Left lung (tissue), 10 donors: ENCODE results near the gene TMEM63B. TPM values are rescaled to one million over a fixed set of nuclear protein-coding genes. Genes with fewer than 3 reads are reported as not detected.

Source experiments
- ATAC-seq: fragments of 200-7000 bp; cut with Tn5 transposase; one replicate; pipeline ENCODE4 v1.9.1; 2020; ENCODE audit warnings: moderate library complexity
- DNase-seq, 4 donors: peaks; one replicate each; pipeline ENCODE4 v3.0.0-alpha.2; 2013 to 2020
- H3K27ac ChIP-seq, 2 donors: fragments of 200-600 bp; sonication (generic) in 1 of 2; one replicate each; pipeline versions ENCODE4 v1.5.0 to v1.8.0; 2020 to 2021
- H3K27me3 ChIP-seq, 2 donors: fragments of 200-600 bp; sonication (generic) in 1 of 2; one replicate each; pipeline versions ENCODE4 v1.5.0 to v1.8.0; 2020 to 2021
- H3K36me3 ChIP-seq, 2 donors: fragments of 200-600 bp; sonication (generic) in 1 of 2; one replicate each; pipeline versions ENCODE4 v1.5.0 to v1.8.0; 2020 to 2021
- H3K4me1 ChIP-seq, 2 donors: fragments of 200-600 bp; one replicate each; pipeline ENCODE4 v1.8.0; 2021
- H3K4me3 ChIP-seq, 2 donors: fragments of 200-600 bp; sonication (generic) in 1 of 2; one replicate each; pipeline versions ENCODE4 v1.5.0 to v1.8.0; 2020 to 2021; ENCODE audit warnings: mild to moderate bottlenecking in 1 of 2
- H3K9me3 ChIP-seq, 2 donors: fragments of 200-600 bp; sonication (generic) in 1 of 2; one replicate each; pipeline versions ENCODE4 v1.5.0 to v1.8.0; 2020 to 2021
- intact Hi-C, 2 donors: fragments of 100-400 bp; cut with DNase I; formaldehyde crosslinking; loops; one replicate each; pipeline versions ENCODE4 v1.11.2 to v1.14.2; 2022
- polyA plus RNA-seq, 6 donors: library from polyadenylated mRNA; unstranded; fragments of 120-200 nt; gene quantifications; one replicate each; pipeline ENCODE4 v1.2.1, GENCODE V29; 2013; ENCODE audit not compliant: insufficient read length in 6 of 6
- total RNA-seq, 2 donors: library from RNA; stranded (reverse); fragmentation: NEBNext Ultra II Directional; extraction: Animal tissue kit (Norgen Biotek cat#: 25700); gene quantifications; one replicate each; pipeline ENCODE4 v1.2.1, GENCODE V29; 2021
- TF ChIP-seq, protein P1 (sequence below), 2 donors: fragments of 200-600 bp; sonication (generic) in 1 of 2; IDR thresholded peaks; one replicate each; pipeline versions ENCODE4 v1.5.0 to v1.8.0; 2021; ENCODE audit warnings: antibody characterized with exemption in 2 of 2
- donor health status: DM: no; HTN: yes; CAD: no.
- donor health status: DM: no; HTN: no; CAD: no.

Gene TMEM63B
- total and polyA plus RNA-seq, 8 donors, result 29.8 to 186 (median 33.8) TPM

DNA sequence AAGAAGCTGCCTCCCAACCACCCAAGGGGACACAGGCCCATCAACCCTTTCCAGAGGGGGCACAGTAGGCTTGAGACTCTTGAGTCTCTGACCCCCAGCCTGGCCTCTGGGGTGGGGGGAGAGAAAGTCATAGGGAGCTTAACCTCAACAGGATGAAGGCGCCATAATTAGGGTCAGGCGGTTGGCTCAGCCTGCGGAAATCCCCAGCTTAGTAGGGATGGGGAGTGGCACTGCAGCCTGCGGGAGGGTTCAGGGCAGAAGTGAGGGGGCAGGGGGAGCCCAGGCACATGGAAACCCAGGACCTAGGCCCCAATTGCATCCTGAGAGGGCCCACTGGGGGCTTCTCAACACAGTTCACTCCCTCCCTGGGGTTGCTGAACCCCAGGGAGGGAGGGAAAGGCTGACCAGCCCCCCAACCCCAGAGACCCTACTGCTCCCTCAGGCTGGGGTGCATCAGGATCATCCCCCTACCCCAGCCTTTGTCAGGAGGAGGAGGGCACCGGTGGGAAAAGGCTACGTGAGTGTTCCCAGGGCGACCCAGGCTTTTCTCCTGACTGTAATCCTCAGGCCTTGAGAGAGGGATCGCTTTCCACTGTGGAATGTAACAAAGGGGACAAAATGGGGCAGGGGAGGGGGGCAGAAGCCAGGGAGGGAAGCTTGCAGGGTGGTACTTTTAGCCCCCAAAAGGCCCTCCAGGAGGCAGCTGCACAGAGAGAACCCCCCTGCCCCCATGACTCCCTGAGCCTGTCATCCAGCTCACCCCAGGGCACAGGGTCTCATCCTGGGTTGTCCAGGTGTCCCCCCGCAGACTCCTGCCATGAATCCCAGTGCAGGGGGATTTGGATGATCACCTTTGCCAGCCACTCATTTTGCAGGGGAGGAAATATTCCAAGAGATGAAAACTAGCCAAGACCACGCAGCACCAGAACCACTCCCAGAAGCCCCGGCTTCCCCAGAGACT, 46.5 kb upstream of the TMEM63B start:
- Histone ChIP-seq H3K4me3 (no peak overlapping the region), H3K27ac (no peak overlapping the region), H3K4me1 (peaks cover 0 to 11% of the 10 kb centered on the region in 2 donors), H3K27me3 (peaks cover 0 to 31% of the 10 kb centered on the region in 2 donors), H3K9me3 (no peaks in the 10 kb centered on the region), H3K36me3 (no peaks in the 10 kb centered on the region)
- intact Hi-C loops, result no loop called here
- TF ChIP-seq, protein P1, sequence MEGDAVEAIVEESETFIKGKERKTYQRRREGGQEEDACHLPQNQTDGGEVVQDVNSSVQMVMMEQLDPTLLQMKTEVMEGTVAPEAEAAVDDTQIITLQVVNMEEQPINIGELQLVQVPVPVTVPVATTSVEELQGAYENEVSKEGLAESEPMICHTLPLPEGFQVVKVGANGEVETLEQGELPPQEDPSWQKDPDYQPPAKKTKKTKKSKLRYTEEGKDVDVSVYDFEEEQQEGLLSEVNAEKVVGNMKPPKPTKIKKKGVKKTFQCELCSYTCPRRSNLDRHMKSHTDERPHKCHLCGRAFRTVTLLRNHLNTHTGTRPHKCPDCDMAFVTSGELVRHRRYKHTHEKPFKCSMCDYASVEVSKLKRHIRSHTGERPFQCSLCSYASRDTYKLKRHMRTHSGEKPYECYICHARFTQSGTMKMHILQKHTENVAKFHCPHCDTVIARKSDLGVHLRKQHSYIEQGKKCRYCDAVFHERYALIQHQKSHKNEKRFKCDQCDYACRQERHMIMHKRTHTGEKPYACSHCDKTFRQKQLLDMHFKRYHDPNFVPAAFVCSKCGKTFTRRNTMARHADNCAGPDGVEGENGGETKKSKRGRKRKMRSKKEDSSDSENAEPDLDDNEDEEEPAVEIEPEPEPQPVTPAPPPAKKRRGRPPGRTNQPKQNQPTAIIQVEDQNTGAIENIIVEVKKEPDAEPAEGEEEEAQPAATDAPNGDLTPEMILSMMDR (IDR thresholded peaks at IDR 0.05), result no peak
- no peak for DNase-seq
- no peak for ATAC-seq

DNA sequence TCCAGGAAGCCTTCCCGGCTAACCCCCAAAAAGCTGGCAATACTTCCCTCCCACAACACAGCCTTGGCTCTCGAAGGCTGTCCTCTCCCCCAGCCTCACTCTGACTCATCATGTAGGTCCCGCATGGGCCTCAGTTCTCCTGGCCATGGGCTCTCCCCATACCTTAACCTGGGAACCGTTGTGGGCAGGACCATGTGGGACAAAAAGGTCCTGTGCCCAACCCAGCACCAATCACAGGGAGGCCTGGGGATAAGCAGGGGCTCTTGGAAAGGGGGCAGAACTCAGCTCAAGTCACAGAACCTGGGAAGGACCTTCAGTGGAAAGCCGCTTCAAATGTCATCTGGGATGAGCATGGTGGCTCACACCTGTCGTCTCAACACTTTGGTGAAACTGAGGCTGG, 45.6 kb upstream of the TMEM63B start:
- no peak overlapping the region for H3K27ac ChIP-seq
- no peaks in the 10 kb centered on the region for H3K9me3 ChIP-seq
- intact Hi-C loops, result no loop called here
- no peak for ATAC-seq
- H3K36me3 ChIP-seq, result no peaks in the 10 kb centered on the region
- TF ChIP-seq, protein P1 (IDR thresholded peaks at IDR 0.05), result no peak
- DNase-seq, result no peak
- peaks cover 0 to 22% of the 10 kb centered on the region in 2 donors for H3K27me3 ChIP-seq
- H3K4me3 ChIP-seq, result no peak overlapping the region
- peaks cover 0 to 3% of the 10 kb centered on the region in 2 donors for H3K4me1 ChIP-seq

DNA sequence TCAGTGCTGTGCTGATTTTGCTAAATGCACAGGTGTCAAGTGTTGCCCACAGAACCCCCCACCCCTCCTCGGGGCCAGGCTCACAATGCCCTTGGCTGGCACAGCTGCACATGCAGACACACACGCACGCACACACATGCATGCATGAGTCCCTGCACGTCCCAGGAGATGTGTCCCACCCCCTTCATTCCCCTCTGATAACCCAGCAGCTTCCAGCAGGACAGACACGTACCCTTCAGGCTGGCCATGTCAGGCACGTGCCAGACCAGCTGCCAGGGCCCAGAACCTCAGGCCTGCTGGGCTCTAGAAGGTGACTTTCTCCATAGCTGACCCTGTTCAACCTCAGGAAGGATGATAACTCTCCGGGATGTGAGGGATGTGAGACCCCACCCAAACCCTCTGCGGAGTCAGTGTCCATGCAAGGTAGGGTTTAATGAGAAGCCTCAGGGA, 44.5 kb upstream of the TMEM63B start:
- no peaks in the 10 kb centered on the region for H3K36me3 ChIP-seq
- ATAC-seq (no peak), DNase-seq (no peak)
- intact Hi-C loops, result no loop called here
- H3K27ac ChIP-seq, result no peak overlapping the region
- H3K27me3 ChIP-seq, result peaks cover 0 to 11% of the 10 kb centered on the region in 2 donors
- H3K4me3 ChIP-seq, result no peak overlapping the region
- TF ChIP-seq, protein P1 (IDR thresholded peaks at IDR 0.05), result no peak
- no peaks in the 10 kb centered on the region for H3K9me3 ChIP-seq
- no peaks in the 10 kb centered on the region for H3K4me1 ChIP-seq

DNA sequence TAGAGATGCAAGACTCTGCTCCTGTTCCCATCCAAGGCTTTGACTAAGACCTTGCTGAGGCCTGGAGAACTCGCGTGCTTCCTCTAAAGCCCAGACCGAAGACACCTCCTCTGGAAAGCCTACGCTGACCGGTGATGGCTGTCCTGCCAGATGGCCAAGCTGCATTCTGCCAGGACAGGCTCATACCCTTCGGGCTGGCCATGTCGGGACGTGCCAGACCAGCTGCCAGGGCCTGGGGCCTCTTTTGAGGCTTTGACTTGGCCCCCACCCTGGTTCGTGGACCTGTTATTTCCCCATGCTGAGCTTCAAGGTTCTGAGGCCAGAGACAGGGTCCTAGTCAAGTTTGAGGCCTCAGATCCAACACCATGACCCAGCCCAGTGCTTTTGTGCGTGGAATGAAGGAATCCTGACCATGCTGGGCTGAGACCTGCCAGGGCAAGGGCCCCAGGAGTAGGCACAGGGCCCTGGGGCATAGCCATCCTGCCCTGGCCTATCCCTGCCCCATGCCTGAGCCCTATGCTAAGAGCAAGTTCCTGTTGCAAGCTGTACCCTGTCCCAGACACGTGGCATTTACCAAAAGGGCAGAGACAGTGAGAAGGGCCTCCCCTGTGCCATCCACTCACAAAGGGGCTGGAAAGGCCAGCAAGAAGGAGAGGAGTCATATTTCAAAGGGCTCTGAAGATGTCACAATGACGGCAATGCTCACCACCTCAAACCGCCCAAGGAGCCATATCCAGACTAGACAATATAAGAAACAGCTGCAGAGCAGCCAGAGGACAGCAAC, 42.9 kb upstream of the TMEM63B start:
- Histone ChIP-seq H3K27me3 (no peaks in the 10 kb centered on the region), H3K36me3 (peaks cover 0 to 8% of the 10 kb centered on the region in 2 donors), H3K27ac (no peak overlapping the region), H3K9me3 (no peaks in the 10 kb centered on the region), H3K4me3 (no peak overlapping the region), H3K4me1 (no peaks in the 10 kb centered on the region)
- intact Hi-C loops, result no loop called here
- DNase-seq (no peak), ATAC-seq (no peak)
- TF ChIP-seq, protein P1 (IDR thresholded peaks at IDR 0.05), result no peak

DNA sequence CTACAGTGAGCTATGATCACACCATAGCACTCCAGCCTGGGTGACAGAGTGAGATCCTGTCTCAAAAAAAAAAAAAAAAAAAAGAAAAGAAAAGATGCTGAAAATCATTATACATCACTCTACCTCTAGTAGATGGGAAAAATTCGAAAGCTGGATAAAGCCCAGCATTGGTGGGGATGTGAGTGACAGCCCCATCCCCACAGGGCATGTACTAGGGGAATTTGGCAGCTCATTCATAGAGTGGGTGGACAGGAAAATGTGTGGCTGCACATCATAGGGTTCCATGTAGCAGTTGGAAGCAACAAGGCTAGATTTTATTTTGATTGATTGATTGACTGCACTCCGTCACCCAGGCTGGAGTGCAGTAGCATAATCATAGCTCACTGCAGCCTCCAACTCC, 42.1 kb upstream of the TMEM63B start:
- ATAC-seq (no peak), DNase-seq (no peak)
- H3K4me1 ChIP-seq, result no peaks in the 10 kb centered on the region
- H3K27ac ChIP-seq, result no peak overlapping the region
- H3K36me3 ChIP-seq, result peaks cover 0 to 10% of the 10 kb centered on the region in 2 donors
- H3K27me3 ChIP-seq, result no peaks in the 10 kb centered on the region
- no peaks in the 10 kb centered on the region for H3K9me3 ChIP-seq
- H3K4me3 ChIP-seq, result no peak overlapping the region
- intact Hi-C loops, result no loop called here
- TF ChIP-seq, protein P1 (IDR thresholded peaks at IDR 0.05), result no peak
